PC-9 (cell line): ENCODE measurements around the gene ARHGEF6.

ENCODE experiments used
- CTCF ChIP-seq: fragments of 200-600 bp; sonication (generic); conservative IDR thresholded peaks from 2 replicates; pipeline ENCODE4 v1.6.1; 2017; ENCODE audit warnings: mixed run types, antibody characterized with exemption, mild to moderate bottlenecking, moderate library complexity
- EZH2 ChIP-seq: fragments of 200-600 bp; sonication (generic); IDR thresholded peaks from 2 replicates; pipeline ENCODE4 v1.8.0; 2017; ENCODE audit warnings: antibody characterized with exemption, low read depth

- TF ChIP-seq EZH2 (no peak), CTCF (no peak)
Measured at GRCh38 chrX:136667446-136668168, 113.1 kb downstream of the ARHGEF6 start.
